ENCODE results near the gene USP24.

Gene USP24

GRCh38 chr1:55053265-55053954 lies 161.8 kb downstream of the USP24 start:
- no peak for DNase-seq (ENCODE audit: low read depth)

- no peak for DNase-seq (ENCODE audit: low read depth)
These were observed 162.7 kb downstream of the USP24 start for GRCh38 chr1:55052221-55053142.

- no peak for DNase-seq (ENCODE audit: low read depth)
These were observed 163.5 kb downstream of the USP24 start for GRCh38 chr1:55051621-55052020.

- DNase-seq (ENCODE audit: low read depth), result no peak
These were observed 164.0 kb downstream of the USP24 start for GRCh38 chr1:55051169-55051568.

- DNase-seq (ENCODE audit: low read depth), result no peak
These were observed 164.9 kb downstream of the USP24 start for GRCh38 chr1:55050283-55050682.

- DNase-seq (ENCODE audit: low read depth), result no peak
These were observed 165.3 kb downstream of the USP24 start for GRCh38 chr1:55049914-55050278.

- DNase-seq (ENCODE audit: low read depth), result no peak
These were observed 165.8 kb downstream of the USP24 start for GRCh38 chr1:55049271-55049913.

DNA sequence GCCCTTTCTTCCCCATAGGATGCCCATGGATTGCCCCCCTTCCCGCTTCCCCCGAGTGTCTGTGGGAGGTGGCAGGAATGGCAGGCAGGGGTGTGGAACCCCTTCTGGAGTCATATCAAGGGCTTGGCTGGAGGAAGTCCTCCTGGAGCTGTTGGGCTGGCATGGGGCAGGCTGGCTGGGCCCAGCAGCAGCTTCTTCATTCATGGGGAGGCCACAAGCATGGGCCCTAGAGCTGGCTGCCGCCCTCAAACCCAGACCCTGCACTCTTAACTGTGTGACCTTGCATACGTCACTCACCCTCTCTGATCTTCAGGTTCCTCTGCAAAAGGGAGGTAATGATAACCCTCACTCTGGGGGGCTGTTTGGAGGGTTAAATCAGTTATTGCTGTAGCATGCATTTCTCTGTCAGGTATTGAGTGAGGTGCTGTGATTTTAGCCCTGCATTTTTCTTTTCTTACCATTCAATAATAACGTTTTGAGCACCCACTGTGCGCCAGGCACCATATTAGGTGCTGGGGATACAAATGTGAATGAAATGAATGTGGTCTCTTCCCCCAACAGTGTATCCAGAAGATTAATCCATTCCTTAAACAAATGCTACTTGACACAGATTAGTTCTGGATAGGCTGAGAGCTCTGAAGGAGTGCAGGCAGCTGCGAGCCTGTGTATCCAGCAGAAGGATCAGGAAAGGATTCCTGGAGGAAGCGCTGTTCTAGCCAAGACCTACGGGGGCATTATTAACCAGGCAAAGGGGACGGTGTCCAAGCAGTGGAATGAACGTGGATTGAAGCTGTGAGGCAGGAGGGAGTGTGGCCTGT lies 166.5 kb downstream of the USP24 start:
- no peak for DNase-seq (ENCODE audit: low read depth)

GRCh38 chr1:55047611-55048010 lies 167.6 kb downstream of the USP24 start:
- DNase-seq (ENCODE audit: low read depth), result no peak

DNA sequence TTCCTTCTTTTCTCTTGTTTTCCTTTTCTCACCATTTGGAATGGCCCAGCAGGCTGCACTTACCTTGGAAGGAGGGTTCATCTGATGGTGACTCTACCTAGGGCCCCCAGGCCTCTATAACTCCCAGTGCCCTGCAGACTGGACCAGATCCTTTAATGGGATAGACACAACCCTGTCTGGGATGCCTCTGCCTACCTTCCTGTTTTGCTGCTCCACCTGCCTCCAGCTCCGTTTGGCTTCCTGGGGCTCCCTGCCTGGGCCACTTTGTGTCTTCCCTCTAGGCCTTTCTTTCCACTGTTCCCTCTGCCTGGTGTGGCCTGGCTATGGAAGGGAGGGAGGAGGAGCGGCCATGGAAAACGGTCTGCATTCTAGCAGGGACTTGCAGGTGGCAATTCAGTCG lies 168.3 kb downstream of the USP24 start:
- no peak for DNase-seq (ENCODE audit: low read depth)

DNA sequence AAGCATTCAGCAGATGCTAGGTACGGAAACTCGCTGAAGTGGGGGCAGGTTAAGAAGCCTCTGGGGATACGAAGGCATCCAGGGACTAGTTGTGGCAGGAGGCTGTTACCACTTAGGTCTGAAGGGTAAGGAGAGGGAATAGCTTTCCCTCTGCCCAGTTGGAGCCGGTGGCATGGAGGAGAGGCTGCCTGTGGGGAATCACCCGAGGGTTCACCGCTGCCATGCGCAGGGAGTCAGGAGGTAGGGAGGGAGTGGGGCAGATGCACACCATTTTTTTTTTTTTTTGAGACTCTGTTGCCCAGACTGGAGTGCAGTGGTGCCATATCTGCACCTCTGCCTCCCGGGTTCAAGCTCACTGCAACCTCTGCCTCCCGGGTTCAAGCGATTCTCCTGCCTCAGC lies 169.7 kb downstream of the USP24 start:
- DNase-seq (ENCODE audit: low read depth), result no peak

DNA sequence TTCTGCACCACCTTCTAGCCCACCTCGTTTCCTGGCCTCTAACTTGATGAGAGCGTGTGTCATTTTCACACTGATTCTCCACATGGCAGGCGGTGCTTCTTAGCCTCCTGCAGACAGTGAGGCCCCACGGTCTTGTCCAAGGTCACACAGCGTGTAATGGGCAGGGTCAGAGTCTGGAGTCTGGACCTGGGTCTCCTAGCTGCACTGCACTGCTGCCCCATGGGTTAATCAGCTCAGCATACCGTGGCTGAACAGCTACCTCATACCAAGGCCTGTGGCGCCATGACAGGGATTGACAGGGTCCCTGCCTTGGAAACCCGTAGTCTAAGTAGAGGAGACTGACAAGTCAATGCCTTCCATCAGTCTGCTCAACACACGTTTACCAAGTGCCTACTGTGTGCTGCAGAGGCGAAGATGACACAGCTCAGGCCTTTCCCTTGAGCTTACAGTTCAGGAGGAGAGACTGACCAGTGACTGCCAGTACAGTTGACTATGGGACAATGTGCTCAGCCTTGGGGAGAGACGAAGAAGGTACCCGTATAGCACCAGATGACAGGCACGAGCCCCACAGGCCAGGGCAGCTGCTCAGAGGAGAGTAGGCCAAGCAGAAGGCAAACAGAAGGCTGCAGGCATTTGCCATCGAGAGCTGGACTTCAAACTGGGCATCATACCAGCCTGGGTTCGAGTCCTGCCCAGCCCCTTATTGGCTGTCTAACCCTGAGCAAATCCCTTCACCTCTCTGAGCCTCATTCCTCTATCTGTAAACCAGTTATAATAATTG lies 170.4 kb downstream of the USP24 start:
- DNase-seq (ENCODE audit: low read depth), result no peak

- DNase-seq (ENCODE audit: low read depth), result no peak
These were observed 171.4 kb downstream of the USP24 start for GRCh38 chr1:55043726-55044125.

DNA sequence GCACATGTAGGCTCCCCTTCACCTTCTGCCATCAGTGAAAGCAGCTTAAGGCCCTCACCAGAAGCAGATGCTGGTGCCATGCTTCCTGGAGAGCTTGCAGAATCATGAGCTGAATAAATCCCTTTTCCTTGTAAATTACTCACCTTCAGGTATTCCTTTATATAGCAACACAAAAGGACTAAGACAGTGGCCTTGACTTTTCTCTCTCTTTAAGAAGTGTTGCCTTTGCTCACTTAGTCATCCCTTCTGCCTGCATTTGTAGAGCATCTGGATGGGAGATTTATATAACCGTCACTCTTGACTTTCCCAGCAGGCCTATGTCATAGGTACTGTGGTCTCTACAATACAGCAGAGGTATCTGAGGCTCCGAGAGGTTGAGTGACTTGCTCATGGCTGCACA lies 172.2 kb downstream of the USP24 start:
- no peak for DNase-seq (ENCODE audit: low read depth)

- no peak for DNase-seq (ENCODE audit: low read depth)
These were observed 173.6 kb downstream of the USP24 start for GRCh38 chr1:55041613-55042012.

GRCh38 chr1:55040933-55041494 lies 174.2 kb downstream of the USP24 start:
- DNase-seq (ENCODE audit: low read depth), result no peak

- no peak for DNase-seq (ENCODE audit: low read depth)
These were observed 174.9 kb downstream of the USP24 start for GRCh38 chr1:55040083-55040932.

- no peak for DNase-seq (ENCODE audit: low read depth)
These were observed 175.7 kb downstream of the USP24 start, which contains the start of gene PCSK9 for GRCh38 chr1:55039342-55040082. Gene PCSK9 (plus strand): TSS chr1:55039548. CDS start chr1:55039838, 290 bp downstream.

DNA sequence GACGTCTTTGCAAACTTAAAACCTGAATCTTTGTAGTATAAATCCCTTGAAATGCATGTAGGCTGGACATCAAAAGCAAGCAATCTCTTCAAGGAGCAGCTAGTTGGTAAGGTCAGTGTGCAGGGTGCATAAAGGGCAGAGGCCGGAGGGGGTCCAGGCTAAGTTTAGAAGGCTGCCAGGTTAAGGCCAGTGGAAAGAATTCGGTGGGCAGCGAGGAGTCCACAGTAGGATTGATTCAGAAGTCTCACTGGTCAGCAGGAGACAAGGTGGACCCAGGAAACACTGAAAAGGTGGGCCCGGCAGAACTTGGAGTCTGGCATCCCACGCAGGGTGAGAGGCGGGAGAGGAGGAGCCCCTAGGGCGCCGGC lies 176.2 kb downstream of the USP24 start:
- DNase-seq (ENCODE audit: low read depth), result no peak

Measured in activated T-cell treated with anti-CD3 and anti-CD28 coated beads for 24 hours (primary cell).